ENCODE data around the gene DCP1A. TPM values are rescaled to one million over a fixed set of nuclear protein-coding genes. Genes with fewer than 3 reads are reported as not detected.

Gene DCP1A
- total RNA-seq, 1 donor from 2014 or later: 32.9 TPM

- no peak for DNase-seq (ENCODE audit: extremely low spot score in 2 of 2)
- Histone ChIP-seq H3K4me1 (peaks cover 42% of the 10 kb centered on the region), H3K36me3 (peaks cover 0 to 47% of the 10 kb centered on the region in 2 donors), H3K27ac (no peak overlapping the region), H3K9me3 (no peaks in the 10 kb centered on the region), H3K27me3 (no peaks in the 10 kb centered on the region), H3K4me3 (no peak overlapping the region)
- TF ChIP-seq POLR2AphosphoS5 (IDR thresholded peaks at IDR 0.05; ENCODE audit: insufficient read depth in 1 of 2, low read depth in 1 of 2) (no peak), POLR2A (IDR thresholded peaks at IDR 0.05) (no peak), CTCF (IDR thresholded peaks at IDR 0.05) (no peak)
- intact Hi-C loops (cut with DNase I): no loop called here
These were observed 104.2 kb downstream of the DCP1A start for GRCh38 chr3:53243165-53243564.

- intact Hi-C loops (cut with DNase I): no loop called here
- Histone ChIP-seq H3K27me3 (no peaks in the 10 kb centered on the region), H3K4me1 (peaks cover 46% of the 10 kb centered on the region), H3K27ac (peak overlapping the region; percentile 39), H3K36me3 (peaks cover 0 to 47% of the 10 kb centered on the region in 2 donors), H3K4me3 (no peak overlapping the region), H3K9me3 (no peaks in the 10 kb centered on the region)
- TF ChIP-seq POLR2AphosphoS5 (IDR thresholded peaks at IDR 0.05; ENCODE audit: insufficient read depth in 1 of 2, low read depth in 1 of 2): no peak
- TF ChIP-seq POLR2A (IDR thresholded peaks at IDR 0.05): no peak
- no peak for DNase-seq (ENCODE audit: extremely low spot score in 2 of 2)
These were observed 104.7 kb downstream of the DCP1A start for GRCh38 chr3:53242642-53243041.

- DNase-seq (ENCODE audit: extremely low spot score in 2 of 2): no peak
- intact Hi-C loops (cut with DNase I): no loop called here
- no peaks in the 10 kb centered on the region for H3K27me3 ChIP-seq
- TF ChIP-seq CTCF (IDR thresholded peaks at IDR 0.05): no peak
- TF ChIP-seq POLR2AphosphoS5 (IDR thresholded peaks at IDR 0.05; ENCODE audit: insufficient read depth in 1 of 2, low read depth in 1 of 2): no peak
- TF ChIP-seq POLR2A (IDR thresholded peaks at IDR 0.05): no peak
- peak overlapping the region; percentile 39 for H3K27ac ChIP-seq
- no peak overlapping the region for H3K4me3 ChIP-seq
- peaks cover 0 to 47% of the 10 kb centered on the region in 2 donors for H3K36me3 ChIP-seq
- no peaks in the 10 kb centered on the region for H3K9me3 ChIP-seq
- peaks cover 48% of the 10 kb centered on the region for H3K4me1 ChIP-seq
These were observed 105.2 kb downstream of the DCP1A start for GRCh38 chr3:53242155-53242554.

- peaks cover 56% of the 10 kb centered on the region for H3K4me1 ChIP-seq
- no peak for TF ChIP-seq CTCF (IDR thresholded peaks at IDR 0.05)
- TF ChIP-seq POLR2A (IDR thresholded peaks at IDR 0.05): no peak
- TF ChIP-seq POLR2AphosphoS5 (IDR thresholded peaks at IDR 0.05; ENCODE audit: insufficient read depth in 1 of 2, low read depth in 1 of 2): no peak
- no peaks in the 10 kb centered on the region for H3K27me3 ChIP-seq
- H3K4me3 ChIP-seq: no peak overlapping the region
- H3K27ac ChIP-seq: no peak overlapping the region
- intact Hi-C loops (cut with DNase I): no loop called here
- peaks cover 0 to 44% of the 10 kb centered on the region in 2 donors for H3K36me3 ChIP-seq
- H3K9me3 ChIP-seq: no peaks in the 10 kb centered on the region
- no peak for DNase-seq (ENCODE audit: extremely low spot score in 2 of 2)
These were observed 106.1 kb downstream of the DCP1A start for GRCh38 chr3:53240989-53241972.

GRCh38 chr3:53239800-53240199, 107.5 kb downstream of the DCP1A start:
- no peaks in the 10 kb centered on the region for H3K27me3 ChIP-seq
- TF ChIP-seq POLR2AphosphoS5 (IDR thresholded peaks at IDR 0.05; ENCODE audit: insufficient read depth in 1 of 2, low read depth in 1 of 2) (no peak), POLR2A (IDR thresholded peaks at IDR 0.05) (no peak), CTCF (IDR thresholded peaks at IDR 0.05) (no peak)
- no peaks in the 10 kb centered on the region for H3K9me3 ChIP-seq
- H3K4me1 ChIP-seq: peaks cover 64% of the 10 kb centered on the region
- H3K36me3 ChIP-seq: peaks cover 0 to 42% of the 10 kb centered on the region in 2 donors
- no peak overlapping the region for H3K27ac ChIP-seq
- intact Hi-C loops (cut with DNase I): no loop called here
- no peak overlapping the region for H3K4me3 ChIP-seq
- DNase-seq (ENCODE audit: extremely low spot score in 2 of 2): no peak
